T-helper 2 cell treated with Interferon-gamma antibody and Interleukin-4, amounts not matched to agents 5 μg/mL and 100 μg/mL, for 36 hours (primary cell): ENCODE measurements around the gene METTL21A.
A peak's percentile ranks its signal among the peaks of the same experiment; 100 is the strongest.
"Not testable (repeated sequence)": the region's sequence is repeated elsewhere in the genome, so short reads cannot be mapped to it uniquely, and the experiment has no call there.

ENCODE experiments used
- DNase-seq: peaks from one replicate; pipeline ENCODE4 v3.0.0; 2021; ENCODE audit warnings: low spot score
- H3K27ac Mint-ChIP-seq: one replicate; pipeline ENCODE4 v1.8.0; 2021; ENCODE audit warnings: mild to moderate bottlenecking, mixed read lengths
- H3K27me3 Mint-ChIP-seq: one replicate; pipeline ENCODE4 v1.8.0; 2021; ENCODE audit warnings: low read depth, mixed read lengths
- H3K36me3 Mint-ChIP-seq: one replicate; pipeline ENCODE4 v1.8.0; 2021; ENCODE audit warnings: low read depth, mixed read lengths
- H3K4me1 Mint-ChIP-seq: one replicate; pipeline ENCODE4 v1.8.0; 2021; ENCODE audit warnings: low read depth, mixed read lengths
- H3K4me3 Mint-ChIP-seq: one replicate; pipeline ENCODE4 v1.8.0; 2022; ENCODE audit warnings: mild to moderate bottlenecking, moderate library complexity, mixed read lengths
- H3K9me3 Mint-ChIP-seq: one replicate; pipeline ENCODE4 v1.8.0; 2021; ENCODE audit warnings: mixed read lengths

METTL21A gene

DNA sequence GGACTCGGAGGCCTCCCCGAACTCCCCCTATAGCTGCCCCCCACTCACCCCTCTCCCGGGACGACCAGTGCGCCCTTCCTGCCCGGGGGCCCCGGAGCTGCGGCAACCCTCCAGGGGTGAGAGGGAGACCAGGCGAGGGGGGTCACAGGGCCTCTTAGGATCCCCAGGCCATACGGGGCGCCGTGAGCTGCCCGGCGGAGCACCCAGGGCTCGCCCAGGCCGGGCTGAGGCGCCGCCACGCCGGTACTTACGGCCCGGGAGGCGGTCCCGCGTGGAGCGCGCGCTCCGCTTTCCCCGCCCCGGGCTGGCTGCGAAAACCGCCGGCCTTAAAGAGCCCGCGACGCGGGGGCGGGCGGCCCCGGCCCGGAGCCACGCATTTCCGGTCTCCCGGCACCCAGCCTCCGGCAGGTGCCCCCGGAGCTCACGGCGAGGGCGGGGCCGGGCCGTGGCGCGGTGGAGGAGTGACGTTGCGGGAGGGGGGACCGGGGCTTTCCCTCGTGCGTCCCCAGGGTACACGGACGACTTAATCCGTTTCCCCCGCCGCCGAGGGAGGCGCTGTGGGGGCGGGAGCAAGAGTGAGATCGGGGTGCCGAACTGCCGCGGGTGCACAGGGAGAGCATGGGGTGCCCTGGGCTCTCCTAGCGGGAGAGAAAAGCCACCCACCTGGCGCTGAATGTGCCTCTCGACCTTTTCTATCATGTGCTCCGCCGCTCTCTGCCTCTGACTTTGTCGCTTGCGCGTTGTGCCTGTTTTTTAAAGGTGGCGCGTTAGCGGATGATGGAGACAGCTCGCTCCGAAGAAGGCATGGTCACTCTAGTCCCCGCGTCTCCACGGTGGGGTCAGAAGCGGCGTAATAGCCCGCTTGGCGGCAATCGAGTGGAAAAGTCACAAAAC, at the start of gene METTL21A:
Gene METTL21A (minus strand): TSS at position 381 of the 894 bp plus-strand sequence. CDS start 1,019 bp downstream, outside the sequence.
- Mint-ChIP-seq H3K36me3 (peaks cover 21% of the 10 kb centered on the region), H3K4me3 (peak within 1 kb of the TSS; percentile 94), H3K4me1 (peaks cover 29% of the 10 kb centered on the region), H3K27me3 (peaks cover 2% of the 10 kb centered on the region), H3K27ac (peak within 1 kb of the TSS; percentile 96), H3K9me3 (no peaks in the 10 kb centered on the region)
- peak; percentile 97 for DNase-seq

DNA sequence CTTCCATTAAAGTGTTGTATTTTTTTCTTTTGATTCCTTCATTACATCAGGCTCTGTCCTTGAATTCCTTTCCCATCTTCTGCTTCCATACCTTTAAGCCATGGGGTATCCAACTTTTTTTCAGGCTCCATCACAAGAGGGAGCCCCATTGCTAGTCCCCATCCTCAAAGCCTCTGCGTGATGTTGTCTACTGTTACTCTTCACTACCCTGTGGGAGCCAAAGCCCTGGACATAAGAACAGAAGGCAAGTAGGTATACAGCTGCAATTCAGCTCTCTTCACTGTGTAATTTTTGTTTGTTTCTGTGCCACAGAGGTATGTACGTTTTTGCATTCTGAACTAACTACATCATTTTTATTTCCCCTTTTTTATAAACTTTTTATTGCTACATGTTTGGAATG, 49.6 kb upstream of the METTL21A start:
- no peaks in the 10 kb centered on the region for H3K36me3 Mint-ChIP-seq
- no peak overlapping the region for H3K27ac Mint-ChIP-seq
- H3K4me1 Mint-ChIP-seq: no peaks in the 10 kb centered on the region
- H3K9me3 Mint-ChIP-seq: no peaks in the 10 kb centered on the region
- no peak overlapping the region for H3K4me3 Mint-ChIP-seq
- no peak for DNase-seq
- H3K27me3 Mint-ChIP-seq: peaks cover 2% of the 10 kb centered on the region

DNA sequence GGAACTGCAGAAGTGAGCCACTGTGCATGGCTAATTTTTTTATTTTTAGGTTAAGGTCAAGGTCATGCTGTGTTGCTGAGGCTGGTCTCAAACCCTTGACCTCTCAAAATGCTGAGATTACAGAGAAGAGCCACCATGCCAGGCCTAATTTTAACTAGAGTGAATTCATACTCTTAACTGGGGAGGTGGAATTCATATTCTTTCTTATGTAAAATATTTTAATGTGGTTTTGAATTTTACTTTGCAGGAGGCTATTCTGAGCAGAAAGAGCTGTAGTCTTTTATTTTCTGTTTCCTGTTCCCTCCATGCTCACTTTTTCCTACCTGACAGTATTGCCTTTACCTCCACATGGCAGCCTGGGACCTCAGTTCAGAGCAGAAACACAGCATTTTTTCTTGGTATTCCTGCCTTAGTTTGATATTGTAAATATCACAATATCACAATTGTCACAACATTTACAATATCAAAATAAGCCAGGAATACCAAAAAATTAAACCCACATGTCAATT, 49.1 kb upstream of the METTL21A start:
- H3K9me3 Mint-ChIP-seq: no peaks in the 10 kb centered on the region
- no peak overlapping the region for H3K4me3 Mint-ChIP-seq
- H3K4me1 Mint-ChIP-seq: no peaks in the 10 kb centered on the region
- H3K27ac Mint-ChIP-seq: no peak overlapping the region
- no peak for DNase-seq
- peaks cover 2% of the 10 kb centered on the region for H3K27me3 Mint-ChIP-seq
- no peaks in the 10 kb centered on the region for H3K36me3 Mint-ChIP-seq

- H3K36me3 Mint-ChIP-seq: no peaks in the 10 kb centered on the region
- H3K4me3 Mint-ChIP-seq: no peak overlapping the region
- DNase-seq: no peak
- H3K4me1 Mint-ChIP-seq: no peaks in the 10 kb centered on the region
- peaks cover 2% of the 10 kb centered on the region for H3K27me3 Mint-ChIP-seq
- H3K27ac Mint-ChIP-seq: no peak overlapping the region
- H3K9me3 Mint-ChIP-seq: no peaks in the 10 kb centered on the region
Measured at GRCh38 chr2:207673431-207673830, 48.2 kb upstream of the METTL21A start.

- no peak overlapping the region for H3K27ac Mint-ChIP-seq
- no peaks in the 10 kb centered on the region for H3K9me3 Mint-ChIP-seq
- H3K4me3 Mint-ChIP-seq: no peak overlapping the region
- DNase-seq: no peak
- H3K4me1 Mint-ChIP-seq: no peaks in the 10 kb centered on the region
- H3K27me3 Mint-ChIP-seq: peaks cover 2% of the 10 kb centered on the region
- H3K36me3 Mint-ChIP-seq: no peaks in the 10 kb centered on the region
Measured at GRCh38 chr2:207670887-207671286, 45.7 kb upstream of the METTL21A start.

DNA sequence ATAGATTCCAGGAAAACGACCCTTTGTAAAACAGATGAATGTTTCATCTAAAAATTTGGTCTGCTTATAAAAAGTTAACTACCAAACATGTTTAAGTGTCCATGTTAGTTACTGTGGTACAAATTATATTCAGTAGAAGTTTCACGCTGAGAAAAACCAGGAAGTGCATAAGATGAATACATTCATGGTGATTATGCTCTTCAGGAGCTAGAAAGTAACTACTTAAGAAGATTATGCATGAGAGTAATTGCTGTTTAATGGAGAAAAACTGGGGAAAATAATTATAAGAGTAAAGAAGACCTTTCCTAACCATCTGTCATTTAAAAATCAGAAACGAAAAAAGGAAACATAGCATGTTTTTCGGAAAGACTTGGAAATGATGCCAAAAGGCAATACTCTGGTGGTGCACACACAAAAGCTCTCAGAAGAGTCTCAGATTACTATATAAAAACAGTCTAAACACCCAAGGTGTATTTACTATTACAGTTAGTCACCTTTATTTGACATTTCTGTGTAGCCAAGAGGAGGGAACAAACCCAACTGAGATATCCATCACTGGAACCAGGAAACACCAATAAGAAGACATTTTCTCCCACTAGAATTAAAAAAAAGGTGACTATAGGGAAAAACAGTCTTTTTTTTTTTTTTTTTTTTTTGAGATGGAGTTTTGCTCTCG, 38.8 kb upstream of the METTL21A start:
- Mint-ChIP-seq H3K36me3 (no peaks in the 10 kb centered on the region), H3K27ac (no peak overlapping the region), H3K27me3 (no peaks in the 10 kb centered on the region), H3K9me3 (no peaks in the 10 kb centered on the region), H3K4me1 (no peaks in the 10 kb centered on the region), H3K4me3 (no peak overlapping the region)
- no peak for DNase-seq

DNA sequence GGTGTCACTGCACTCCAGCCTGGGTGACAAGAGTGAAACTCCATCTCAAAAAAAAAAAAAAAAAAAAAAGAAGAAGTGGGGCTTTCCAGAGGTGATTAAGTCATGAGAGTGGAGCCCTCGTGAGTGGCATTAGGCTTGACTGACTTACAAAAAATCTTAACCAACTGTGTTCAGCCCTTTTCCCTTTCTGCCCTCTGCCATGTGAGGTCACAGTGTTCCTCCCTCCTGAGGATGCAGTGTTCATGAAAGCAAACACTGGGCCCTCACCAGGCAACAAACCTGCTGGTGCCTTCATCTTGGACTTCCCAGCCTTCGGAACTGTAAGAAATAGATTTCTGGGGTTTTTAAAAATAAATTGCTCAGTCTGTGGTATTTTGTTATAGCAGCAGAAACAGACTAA, 37.0 kb upstream of the METTL21A start:
- Mint-ChIP-seq H3K4me1 (no peaks in the 10 kb centered on the region), H3K27ac (no peak overlapping the region), H3K36me3 (no peaks in the 10 kb centered on the region), H3K27me3 (no peaks in the 10 kb centered on the region), H3K4me3 (no peak overlapping the region), H3K9me3 (no peaks in the 10 kb centered on the region)
- no peak for DNase-seq

DNA sequence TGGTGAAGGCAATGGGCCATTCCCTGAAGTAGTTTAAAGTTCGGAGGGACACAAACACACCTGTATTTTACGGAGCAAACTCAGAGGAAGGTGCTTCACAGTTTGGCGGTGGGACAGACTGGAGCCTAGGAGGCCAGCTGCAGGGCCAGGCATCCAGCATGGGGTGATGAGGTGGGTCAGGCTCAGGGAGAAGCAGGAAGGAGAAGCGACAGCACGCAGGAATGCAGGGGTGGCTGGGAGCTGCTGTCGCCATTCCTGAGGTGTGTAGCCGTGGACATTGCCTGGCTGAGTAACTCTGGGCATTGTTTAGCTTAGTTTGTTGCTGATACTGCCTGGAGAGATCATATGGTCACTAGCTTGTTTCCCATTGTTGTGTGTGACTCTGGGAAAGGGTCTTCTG, 35.8 kb upstream of the METTL21A start:
- Mint-ChIP-seq H3K4me3 (no peak overlapping the region), H3K9me3 (no peaks in the 10 kb centered on the region), H3K4me1 (no peaks in the 10 kb centered on the region), H3K27ac (no peak overlapping the region), H3K36me3 (no peaks in the 10 kb centered on the region), H3K27me3 (no peaks in the 10 kb centered on the region)
- no peak for DNase-seq

GRCh38 chr2:207658156-207658555, 33.0 kb upstream of the METTL21A start:
- H3K4me3 Mint-ChIP-seq: no peak overlapping the region
- H3K36me3 Mint-ChIP-seq: no peaks in the 10 kb centered on the region
- H3K27me3 Mint-ChIP-seq: no peaks in the 10 kb centered on the region
- H3K9me3 Mint-ChIP-seq: no peaks in the 10 kb centered on the region
- DNase-seq: no peak
- no peaks in the 10 kb centered on the region for H3K4me1 Mint-ChIP-seq
- no peak overlapping the region for H3K27ac Mint-ChIP-seq

GRCh38 chr2:207655000-207655399, 29.8 kb upstream of the METTL21A start:
- H3K27me3 Mint-ChIP-seq: no peaks in the 10 kb centered on the region
- H3K27ac Mint-ChIP-seq: no peak overlapping the region
- H3K4me1 Mint-ChIP-seq: no peaks in the 10 kb centered on the region
- H3K36me3 Mint-ChIP-seq: no peaks in the 10 kb centered on the region
- no peak overlapping the region for H3K4me3 Mint-ChIP-seq
- DNase-seq: no peak
- no peaks in the 10 kb centered on the region for H3K9me3 Mint-ChIP-seq

DNA sequence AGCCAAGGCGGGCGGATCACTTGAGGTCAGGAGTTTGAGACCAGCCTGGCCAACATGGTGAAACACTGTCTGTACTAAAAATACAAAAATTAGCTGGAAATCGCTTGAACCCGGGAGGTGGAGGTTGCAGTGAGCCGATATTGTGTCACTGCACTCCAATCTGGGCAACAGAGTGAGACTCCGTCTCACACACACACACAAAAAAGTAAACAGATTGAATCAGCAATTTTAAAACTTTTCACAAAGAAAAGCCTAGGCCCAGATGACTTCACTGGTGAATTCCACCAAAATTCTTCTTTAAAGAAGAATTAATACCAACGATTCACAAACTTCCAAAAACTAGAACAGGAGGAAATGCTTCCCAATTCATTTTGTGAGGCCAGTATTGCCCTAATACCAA, 21.4 kb upstream of the METTL21A start:
- H3K4me1 Mint-ChIP-seq, H3K4me3 Mint-ChIP-seq, H3K9me3 Mint-ChIP-seq, H3K36me3 Mint-ChIP-seq, DNase-seq, H3K27me3 Mint-ChIP-seq, H3K27ac Mint-ChIP-seq: not testable (repeated sequence)

DNA sequence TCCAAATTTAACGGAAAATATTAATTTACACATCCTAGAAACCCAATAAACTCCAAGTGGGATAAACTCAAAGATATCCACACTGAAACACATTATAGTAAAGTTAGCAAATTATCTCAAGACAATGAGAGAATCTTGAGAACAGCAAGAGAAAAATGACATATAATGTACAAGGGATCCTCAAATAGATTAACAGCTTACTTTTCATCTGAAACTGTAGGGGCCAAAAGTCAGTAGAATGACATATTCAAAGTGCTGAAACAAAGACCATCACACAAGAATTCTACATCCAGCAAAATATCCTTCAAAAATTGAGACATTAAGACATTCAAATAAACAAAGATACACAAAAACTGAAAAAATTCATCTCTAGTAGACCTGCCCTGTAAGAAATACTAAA, 18.7 kb upstream of the METTL21A start:
- Mint-ChIP-seq H3K4me1 (no peaks in the 10 kb centered on the region), H3K36me3 (no peaks in the 10 kb centered on the region), H3K4me3 (no peak overlapping the region), H3K9me3 (peaks cover 21% of the 10 kb centered on the region), H3K27ac (no peak overlapping the region), H3K27me3 (peaks cover 7% of the 10 kb centered on the region)
- no peak for DNase-seq

- H3K4me1 Mint-ChIP-seq: no peaks in the 10 kb centered on the region
- peaks cover 21% of the 10 kb centered on the region for H3K9me3 Mint-ChIP-seq
- no peaks in the 10 kb centered on the region for H3K36me3 Mint-ChIP-seq
Measured at GRCh38 chr2:207640661-207641060, 15.5 kb upstream of the METTL21A start.

DNA sequence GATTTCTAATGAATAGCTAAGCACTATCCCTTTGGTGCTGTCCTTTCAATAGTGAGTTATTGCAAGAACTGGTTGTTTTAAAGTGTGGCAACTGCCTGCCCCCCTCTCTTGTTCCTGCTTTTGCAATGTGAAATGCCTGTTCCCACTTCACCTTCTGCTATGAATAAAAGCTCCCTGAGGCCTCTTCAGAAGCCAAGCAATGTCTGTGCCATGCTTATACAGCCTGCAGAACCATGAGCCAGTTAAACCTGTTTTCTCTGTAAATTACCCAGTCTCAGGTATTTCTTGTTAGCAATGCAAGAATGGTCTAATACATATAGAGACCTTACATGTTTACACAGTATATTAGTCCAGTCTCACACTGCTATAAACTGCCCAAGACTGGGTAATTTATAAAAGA, 15.0 kb upstream of the METTL21A start:
- H3K36me3 Mint-ChIP-seq: no peaks in the 10 kb centered on the region
- H3K27ac Mint-ChIP-seq: no peak overlapping the region
- H3K4me1 Mint-ChIP-seq: no peaks in the 10 kb centered on the region
- no peak overlapping the region for H3K4me3 Mint-ChIP-seq
- DNase-seq: no peak
- peaks cover 21% of the 10 kb centered on the region for H3K9me3 Mint-ChIP-seq
- peaks cover 2% of the 10 kb centered on the region for H3K27me3 Mint-ChIP-seq

More at GRCh38 chr2:207640661-207641060, 15.5 kb upstream of the METTL21A start:
- DNase-seq: no peak
- Mint-ChIP-seq H3K4me3 (no peak overlapping the region), H3K27ac (no peak overlapping the region), H3K27me3 (peaks cover 2% of the 10 kb centered on the region)
